ENCODE measurements around the gene ROR2.
A peak's percentile ranks its signal among the peaks of the same experiment; 100 is the strongest.

The ROR2 gene

DNA sequence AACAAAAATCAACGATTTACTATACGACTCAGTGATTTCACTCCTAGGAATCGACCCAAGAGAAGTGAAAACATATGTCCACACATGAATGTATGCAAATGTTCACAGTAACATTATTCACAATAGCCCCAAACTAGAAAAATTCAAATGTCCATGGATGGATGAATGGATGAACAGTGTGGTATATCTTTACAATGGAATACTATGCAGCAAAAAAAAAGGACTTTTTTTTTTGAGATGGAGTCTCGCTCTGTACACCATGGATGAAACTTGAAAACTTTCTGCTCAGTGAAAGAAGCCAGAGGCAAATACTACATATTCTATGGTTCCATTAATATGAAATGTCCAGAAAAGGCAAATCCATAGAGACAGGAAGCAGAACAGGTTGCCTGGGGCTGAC lies 233.8 kb downstream of the ROR2 start:
- no peak for DNase-seq (ENCODE audit: low spot score)

DNA sequence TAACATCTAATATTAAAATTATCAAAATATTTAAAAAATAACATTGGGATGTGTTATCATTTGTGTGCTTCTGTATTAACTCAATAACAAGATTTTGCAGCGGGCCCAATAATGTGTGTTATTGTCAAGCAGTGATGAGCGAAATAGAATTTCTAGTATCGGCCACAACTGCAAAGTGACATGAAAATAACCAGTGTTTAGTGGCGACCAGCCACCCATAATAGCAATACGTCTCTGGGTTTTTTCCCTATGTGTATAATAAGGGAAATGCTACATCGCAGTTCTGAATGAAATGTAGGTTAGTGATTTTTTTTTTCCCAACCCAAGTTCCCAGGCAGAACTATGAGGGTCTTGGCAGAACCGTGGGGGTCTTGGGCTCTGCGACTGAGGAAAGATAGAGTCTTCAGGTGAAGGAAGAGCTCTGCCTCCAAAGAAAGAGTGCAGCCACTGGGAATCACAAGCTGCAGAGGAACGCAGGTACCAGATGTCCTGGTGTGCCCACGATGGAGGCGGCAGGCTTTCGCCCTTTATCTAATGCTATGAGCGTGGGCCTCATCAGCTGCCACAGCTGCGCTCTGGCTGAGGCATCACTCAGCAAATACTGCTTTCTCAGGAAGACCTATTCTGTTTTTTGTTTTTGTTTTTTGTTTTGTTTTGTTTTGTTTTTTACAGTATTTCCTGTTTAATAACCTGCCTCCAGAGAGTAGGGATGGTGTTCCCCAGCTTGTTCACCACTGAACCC lies 235.0 kb downstream of the ROR2 start:
- DNase-seq (ENCODE audit: low spot score), result no peak

DNA sequence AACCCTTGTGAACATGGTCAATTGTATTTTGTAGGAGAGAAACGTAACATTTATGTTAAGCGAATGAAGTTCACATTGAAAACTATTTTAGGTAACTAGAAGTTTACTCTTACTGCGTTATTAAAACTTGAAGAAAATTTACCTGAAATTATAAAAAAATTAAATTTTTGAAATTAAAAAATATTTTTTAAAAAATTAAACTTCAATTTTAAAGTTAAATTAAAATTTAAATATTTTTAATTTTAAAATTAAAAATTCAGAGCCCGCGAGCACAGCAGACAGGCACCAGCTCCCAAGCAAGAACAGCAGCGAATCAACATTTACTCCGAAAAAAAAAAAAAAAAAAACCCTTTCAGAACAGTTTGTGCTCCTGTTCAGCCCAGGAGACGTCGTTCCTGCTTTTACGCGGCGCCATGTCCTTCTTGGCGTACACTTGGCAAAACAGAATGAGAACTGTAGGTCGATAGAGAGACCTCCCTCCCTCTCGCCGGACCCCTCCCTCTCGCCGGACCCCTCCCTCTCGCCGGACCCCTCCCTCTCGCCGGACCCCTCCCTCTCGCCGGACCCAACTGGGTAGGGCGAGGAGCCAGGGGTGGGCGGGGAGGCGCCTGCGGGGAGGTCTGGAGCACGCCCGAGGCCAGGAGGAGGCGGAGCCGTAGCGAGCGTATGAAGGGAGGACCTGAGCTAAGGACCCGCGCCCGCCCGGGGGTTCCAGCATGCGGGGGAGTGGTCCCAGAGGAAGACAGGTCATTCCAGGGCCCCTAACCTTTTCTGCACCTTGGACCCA lies 235.8 kb downstream of the ROR2 start:
- DNase-seq (ENCODE audit: low spot score), result no peak

GRCh38 chr9:91712811-91713210 lies 237.2 kb downstream of the ROR2 start:
- DNase-seq (ENCODE audit: low spot score), result no peak

DNA sequence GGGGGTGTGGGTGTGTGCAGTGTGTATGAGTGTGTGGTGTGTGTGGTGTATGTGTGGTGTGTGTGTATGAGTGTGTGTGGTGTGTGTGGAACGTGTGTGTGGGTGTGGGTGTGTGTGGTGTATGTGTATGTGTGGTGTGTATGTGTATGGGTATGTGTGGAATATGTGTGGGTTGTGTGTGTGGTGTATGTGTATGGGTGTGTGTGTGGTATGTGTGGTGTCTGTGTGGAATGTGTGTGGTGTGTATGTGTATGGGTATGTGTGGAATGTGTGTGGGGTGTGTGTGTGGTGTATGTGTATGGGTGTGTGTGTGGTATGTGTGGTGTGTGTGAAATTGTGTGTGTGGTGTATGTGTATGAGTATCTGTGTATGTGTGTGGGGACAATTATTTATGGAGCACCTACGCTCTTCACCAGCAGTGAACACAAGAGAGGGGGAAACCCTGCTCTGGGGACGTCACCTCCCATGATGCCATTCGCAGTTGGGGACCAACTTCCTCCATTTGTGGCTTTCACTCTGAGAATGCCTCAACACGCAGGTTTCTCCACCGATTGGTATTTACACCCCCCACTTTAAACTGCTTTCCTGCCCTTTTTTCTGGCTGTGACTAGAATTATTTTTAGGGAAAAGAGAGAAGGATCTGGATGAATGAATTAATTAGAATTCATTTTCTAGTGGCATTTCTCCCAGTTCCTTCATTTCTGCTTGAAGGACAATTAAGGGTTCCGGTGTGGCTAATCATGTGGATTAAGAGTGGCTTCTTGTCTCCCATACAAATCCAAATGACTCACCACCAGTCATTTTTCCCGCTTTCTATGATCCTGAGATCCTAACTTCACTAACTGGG lies 238.1 kb downstream of the ROR2 start:
- DNase-seq (ENCODE audit: low spot score), result peak; percentile 60

GRCh38 chr9:91710158-91710557 lies 239.9 kb downstream of the ROR2 start:
- no peak for DNase-seq (ENCODE audit: low spot score)

DNA sequence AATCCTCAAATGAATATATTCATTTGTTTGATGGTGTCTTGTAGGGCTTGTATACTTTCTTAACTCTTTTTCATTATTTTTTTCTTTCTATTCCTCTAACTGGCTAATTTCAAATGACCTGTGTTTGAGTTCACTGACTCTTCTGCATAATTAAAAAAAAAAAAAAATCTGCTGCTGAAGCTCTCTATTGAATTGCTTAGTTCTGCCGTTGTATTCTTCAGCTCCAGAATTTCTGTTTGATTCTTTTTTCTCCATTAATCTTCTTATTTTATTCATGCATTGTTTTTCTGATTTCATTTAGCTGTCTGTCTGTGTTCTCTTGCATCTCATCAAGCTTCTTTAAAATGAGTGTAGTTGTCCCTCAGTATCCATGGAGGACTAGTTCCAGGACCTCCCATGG lies 244.6 kb downstream of the ROR2 start:
- no peak for DNase-seq (ENCODE audit: low spot score)

- no peak for DNase-seq (ENCODE audit: low spot score)
Observed at GRCh38 chr9:91700475-91700874, 249.6 kb downstream of the ROR2 start.

- no peak for DNase-seq (ENCODE audit: low spot score)
Observed at GRCh38 chr9:91698266-91698665, 251.8 kb downstream of the ROR2 start.

DNA sequence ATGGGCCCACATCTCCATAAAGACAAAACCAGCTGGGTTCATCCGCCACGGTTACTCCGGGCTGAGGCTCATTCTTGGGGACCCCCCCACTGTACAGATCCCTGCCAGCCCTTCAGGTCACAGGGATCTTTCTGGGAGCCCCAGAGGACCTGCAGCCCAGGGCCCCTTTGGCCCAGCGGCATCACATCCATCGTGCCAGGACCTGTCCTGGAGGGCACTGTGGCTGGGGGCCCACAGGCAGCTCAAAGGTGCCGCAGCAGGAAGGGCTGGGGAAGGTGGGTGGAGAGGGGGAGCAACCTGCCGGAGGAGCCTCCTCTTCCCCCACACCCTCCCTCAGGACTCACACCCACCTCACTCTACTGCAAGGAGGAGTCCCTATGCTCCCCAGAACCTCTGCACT lies 252.8 kb downstream of the ROR2 start:
- no peak for DNase-seq (ENCODE audit: low spot score)

DNA sequence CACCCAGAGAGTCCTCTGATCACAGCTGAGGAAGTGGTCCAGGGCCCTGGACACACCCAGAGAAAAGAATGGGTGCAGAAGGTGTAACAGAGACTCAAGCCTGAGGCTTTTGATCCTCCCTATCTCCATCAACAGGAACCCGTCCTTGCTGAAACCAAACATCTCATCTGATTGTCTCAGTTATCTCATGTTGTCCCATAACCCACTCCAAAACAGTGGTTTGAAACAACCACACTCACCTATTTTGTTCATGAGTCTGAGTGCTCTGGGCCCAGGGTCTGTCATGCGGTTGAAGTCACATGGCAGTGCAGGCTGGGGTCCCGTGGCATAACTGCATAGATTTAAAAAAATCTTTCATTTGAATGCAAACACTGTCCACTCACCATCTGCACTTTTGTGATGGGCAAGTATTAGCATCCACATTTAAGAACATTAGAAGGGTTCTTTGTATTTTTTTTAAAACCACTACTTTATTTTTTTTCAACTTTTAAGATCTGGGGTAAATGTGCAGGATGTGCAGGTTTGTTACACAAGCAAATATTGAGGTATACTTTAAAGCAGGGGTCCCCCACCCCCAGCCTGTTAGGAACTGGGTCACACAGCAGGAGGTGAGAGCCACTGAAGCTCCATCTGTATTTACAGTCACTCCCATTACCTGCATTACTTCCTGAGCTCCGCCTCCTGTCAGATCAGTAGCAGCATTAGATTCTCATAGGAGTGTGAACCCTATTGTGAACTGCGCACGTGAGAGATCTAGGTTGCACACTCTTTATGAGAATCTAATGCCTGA lies 255.8 kb downstream of the ROR2 start:
- DNase-seq (ENCODE audit: low spot score), result no peak

DNA sequence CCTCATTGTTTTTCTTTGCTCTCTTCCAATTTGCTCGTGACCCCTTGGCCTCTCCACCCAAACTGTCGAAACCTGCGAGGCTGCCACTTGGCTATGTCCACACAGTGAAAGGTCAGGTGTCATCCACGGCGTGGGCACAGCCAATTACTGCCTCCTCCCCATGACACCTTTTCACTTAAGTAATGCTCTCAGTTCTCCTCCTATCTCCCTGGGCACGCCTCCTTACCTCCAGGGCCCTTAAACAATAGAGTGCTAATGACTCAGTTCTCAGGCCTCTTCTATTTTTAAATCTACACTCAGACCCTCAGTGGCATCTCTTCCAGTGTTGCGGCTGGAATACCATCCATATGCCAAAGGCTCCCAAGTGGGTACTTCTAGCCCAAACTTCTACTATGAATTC lies 256.8 kb downstream of the ROR2 start:
- DNase-seq (ENCODE audit: low spot score), result no peak

GRCh38 chr9:91690540-91691249 lies 259.3 kb downstream of the ROR2 start:
- no peak for DNase-seq (ENCODE audit: low spot score)

- no peak for DNase-seq (ENCODE audit: low spot score)
Observed at GRCh38 chr9:91689006-91689405, 261.0 kb downstream of the ROR2 start.

DNA sequence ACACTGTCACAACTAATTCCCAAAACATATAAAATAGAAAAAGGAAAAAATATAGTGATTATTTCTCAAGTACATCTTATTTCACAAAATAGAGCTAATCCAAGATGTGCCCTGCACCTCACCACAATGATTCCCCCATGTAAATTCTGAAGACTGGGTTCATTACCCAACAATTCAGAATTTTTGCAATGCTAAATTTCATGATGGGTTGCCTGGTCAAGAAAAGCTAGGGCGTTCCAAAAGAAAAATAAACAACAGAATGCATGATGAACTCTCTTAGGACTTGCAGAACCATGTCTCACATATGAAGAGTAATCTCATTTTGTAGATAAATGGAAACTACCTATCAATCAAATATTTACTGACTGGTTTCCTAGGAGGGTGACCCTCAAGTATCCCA lies 266.8 kb downstream of the ROR2 start:
- DNase-seq (ENCODE audit: low spot score), result no peak

DNA sequence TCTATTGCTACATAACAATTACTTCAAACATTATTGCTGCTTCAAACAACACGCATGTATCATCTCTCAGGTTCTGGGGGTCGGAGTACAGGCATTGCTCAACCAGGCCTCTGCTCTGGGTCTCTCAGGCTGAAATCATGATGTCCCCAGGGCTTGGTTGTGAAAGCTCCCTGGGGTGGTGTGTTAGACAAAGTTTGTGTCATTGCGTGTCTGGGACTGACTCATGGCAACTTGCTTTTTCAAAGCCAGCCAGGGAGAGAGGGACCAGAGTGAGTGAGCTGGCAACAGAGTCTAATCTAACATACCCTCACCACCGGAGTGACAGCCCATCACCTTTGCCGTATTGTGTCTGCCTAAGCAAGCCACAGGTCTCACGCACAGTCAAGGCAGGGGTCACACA lies 267.2 kb downstream of the ROR2 start:
- DNase-seq (ENCODE audit: low spot score), result no peak

- peak; percentile 49 for DNase-seq (ENCODE audit: low spot score)
Observed at GRCh38 chr9:91681461-91682305, 268.3 kb downstream of the ROR2 start.

DNA sequence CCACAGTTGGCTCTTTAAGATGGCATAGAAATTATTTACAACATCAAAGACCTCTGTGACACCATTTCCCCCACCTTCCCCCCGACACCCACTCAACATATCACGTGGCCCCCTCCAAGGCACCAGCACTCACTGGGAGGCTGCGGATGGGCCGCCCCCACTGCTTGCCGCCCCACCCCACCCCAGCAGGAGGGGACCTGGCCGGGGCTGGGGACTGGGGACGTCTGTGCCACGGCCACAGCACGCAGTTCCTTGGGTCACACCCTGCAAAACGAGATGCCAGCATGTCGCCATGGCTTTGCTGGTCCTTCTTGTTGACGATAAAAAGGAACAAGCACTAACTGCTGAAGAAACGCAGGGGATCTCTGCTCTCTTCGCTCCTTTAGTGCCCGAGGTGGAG lies 269.0 kb downstream of the ROR2 start:
- no peak for DNase-seq (ENCODE audit: low spot score)

DNA sequence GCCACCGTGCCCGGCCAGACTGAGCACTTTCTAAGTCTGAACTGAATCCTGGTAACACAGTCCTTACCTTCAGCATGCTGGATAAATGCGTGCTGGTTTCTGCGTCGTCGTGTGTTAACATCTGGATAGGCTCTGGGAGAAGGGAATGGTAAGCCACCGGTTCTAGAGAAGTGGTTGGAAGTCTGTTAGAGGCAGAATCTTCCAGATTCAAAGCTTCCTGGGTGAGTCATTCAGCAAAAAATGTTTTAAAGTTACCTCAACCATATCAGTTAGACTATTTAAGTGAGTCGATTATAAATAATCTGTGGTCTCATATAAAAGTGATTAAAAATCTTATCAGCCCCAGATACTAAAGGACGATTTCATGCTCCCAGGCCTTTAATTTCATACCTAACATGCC lies 269.9 kb downstream of the ROR2 start:
- DNase-seq (ENCODE audit: low spot score), result no peak

Measured in pons (tissue), 1 donor.